NCI-H2196 treated with DMSO at 0.1 percent for 48 hours (cell line): ENCODE measurements around the gene TMIGD1.

Experiments
- DNase-seq: peaks from one replicate; lab custom pipeline; 2025; ENCODE audit not compliant: unreplicated experiment; lab: John Stamatoyannopoulos, UW

TMIGD1 gene

GRCh38 chr17:30333503-30334360 is at the start of gene TMIGD1:
Gene TMIGD1 (minus strand): TSS chr17:30334057. CDS start chr17:30332133, 1,924 bp downstream.
- no peak for DNase-seq

GRCh38 chr17:30382345-30382744 is 48.5 kb upstream of the TMIGD1 start:
- no peak for DNase-seq

GRCh38 chr17:30381340-30381659 is 47.4 kb upstream of the TMIGD1 start:
- DNase-seq = no peak

GRCh38 chr17:30380643-30381339 is 46.9 kb upstream of the TMIGD1 start:
- DNase-seq = no peak

GRCh38 chr17:30379903-30380381 is 46.1 kb upstream of the TMIGD1 start:
- DNase-seq = no peak

GRCh38 chr17:30379303-30379902 is 45.5 kb upstream of the TMIGD1 start:
- DNase-seq = no peak

GRCh38 chr17:30378825-30379302 is 45.0 kb upstream of the TMIGD1 start, which contains the start of gene CPD:
Gene CPD (plus strand): TSS chr17:30378927. CDS start chr17:30378981, 54 bp downstream.
- DNase-seq = peak; percentile 68

- DNase-seq = no peak
Observed at GRCh38 chr17:30378241-30378824, 44.5 kb upstream of the TMIGD1 start.

GRCh38 chr17:30377574-30378240 is 43.9 kb upstream of the TMIGD1 start:
- no peak for DNase-seq

GRCh38 chr17:30376621-30377452 is 43.0 kb upstream of the TMIGD1 start:
- DNase-seq = peak; percentile 40

- DNase-seq = no peak
Observed at GRCh38 chr17:30375661-30376060, 41.8 kb upstream of the TMIGD1 start.

GRCh38 chr17:30372755-30373154 is 38.9 kb upstream of the TMIGD1 start:
- DNase-seq = no peak

- no peak for DNase-seq
Observed at GRCh38 chr17:30369995-30370394, 36.1 kb upstream of the TMIGD1 start.

GRCh38 chr17:30368912-30369720 is 35.3 kb upstream of the TMIGD1 start:
- DNase-seq = no peak

GRCh38 chr17:30366536-30366935 is 32.7 kb upstream of the TMIGD1 start:
- DNase-seq = no peak

- DNase-seq = no peak
Observed at GRCh38 chr17:30363715-30364202, 29.9 kb upstream of the TMIGD1 start.

- no peak for DNase-seq
Observed at GRCh38 chr17:30361766-30362279, 28.0 kb upstream of the TMIGD1 start.

- DNase-seq = no peak
Observed at GRCh38 chr17:30360086-30360808, 26.4 kb upstream of the TMIGD1 start.
